Glutamatergic neuron (in vitro differentiated cells): ENCODE measurements around the gene FGF9. TPM values are rescaled to one million over a fixed set of nuclear protein-coding genes. Genes with fewer than 3 reads are reported as not detected.
A peak's percentile ranks its signal among the peaks of the same experiment; 100 is the strongest.

Source experiments
- DNase-seq: peaks from one replicate; pipeline ENCODE4 v3.0.0; 2022
- H3K27ac Mint-ChIP-seq: one replicate; pipeline ENCODE4 v1.8.0; 2020; ENCODE audit warnings: mild to moderate bottlenecking, mixed read lengths, inconsistent platforms; ENCODE audit not compliant: unreplicated experiment
- H3K27me3 Mint-ChIP-seq: one replicate; pipeline ENCODE4 v1.8.0; 2020; ENCODE audit warnings: mild to moderate bottlenecking, moderate library complexity, mixed read lengths, inconsistent platforms; ENCODE audit not compliant: unreplicated experiment
- H3K36me3 Mint-ChIP-seq: one replicate; pipeline ENCODE4 v1.8.0; 2020; ENCODE audit warnings: mild to moderate bottlenecking, mixed read lengths, inconsistent platforms; ENCODE audit not compliant: unreplicated experiment
- H3K4me1 Mint-ChIP-seq: one replicate; pipeline ENCODE4 v1.8.0; 2020; ENCODE audit warnings: mild to moderate bottlenecking, low read depth, mixed read lengths, inconsistent platforms; ENCODE audit not compliant: unreplicated experiment
- H3K4me3 Mint-ChIP-seq: one replicate; pipeline ENCODE4 v1.8.0; 2020; ENCODE audit warnings: mild to moderate bottlenecking, mixed read lengths, inconsistent platforms; ENCODE audit not compliant: unreplicated experiment
- H3K9me3 Mint-ChIP-seq: one replicate; pipeline ENCODE4 v1.8.0; 2020; ENCODE audit warnings: mild to moderate bottlenecking, moderate library complexity, mixed read lengths, inconsistent platforms; ENCODE audit not compliant: unreplicated experiment
- long read RNA-seq: library from polyadenylated mRNA; unstranded; transcript quantifications from one replicate; pipeline ENCODE4 v2.0.0, GENCODE V29; 2020; ENCODE audit not compliant: unreplicated experiment
- total RNA-seq: library from RNA; stranded (reverse); fragmentation: NEBNext Ultra II Directional; extraction: Animal tissue kit (Norgen Biotek cat#: 25700); gene quantifications from one replicate; pipeline ENCODE4 v1.2.1, GENCODE V29; 2021; ENCODE audit not compliant: unreplicated experiment
- TF ChIP-seq, protein P1 (sequence below): fragments of 200-600 bp; sonication (generic); IDR thresholded peaks from one replicate; pipeline ENCODE4 v1.5.0; 2021; ENCODE audit not compliant: partially characterized antibody, unreplicated experiment

Gene FGF9
- 19.5 TPM for total RNA-seq
- long read RNA-seq, full-length matches to known transcripts = 1 of 7 reads
- long read RNA-seq, partial matches to known transcripts = 0 of 7 reads
- long read RNA-seq, other reads (novel, unspliced or antisense) = 6 of 7 reads

GRCh38 chr13:21670883-21671619 lies at the start of gene FGF9:
FGF9 (plus strand) TSS chr13:21671073; CDS start chr13:21671913, 840 bp downstream.
- peaks cover 16% of the 10 kb centered on the region for H3K27me3 Mint-ChIP-seq
- H3K36me3 Mint-ChIP-seq = no peaks in the 10 kb centered on the region
- H3K27ac Mint-ChIP-seq = peak within 1 kb of the TSS; percentile 76
- peaks cover 23% of the 10 kb centered on the region for H3K9me3 Mint-ChIP-seq
- TF ChIP-seq, protein P1, sequence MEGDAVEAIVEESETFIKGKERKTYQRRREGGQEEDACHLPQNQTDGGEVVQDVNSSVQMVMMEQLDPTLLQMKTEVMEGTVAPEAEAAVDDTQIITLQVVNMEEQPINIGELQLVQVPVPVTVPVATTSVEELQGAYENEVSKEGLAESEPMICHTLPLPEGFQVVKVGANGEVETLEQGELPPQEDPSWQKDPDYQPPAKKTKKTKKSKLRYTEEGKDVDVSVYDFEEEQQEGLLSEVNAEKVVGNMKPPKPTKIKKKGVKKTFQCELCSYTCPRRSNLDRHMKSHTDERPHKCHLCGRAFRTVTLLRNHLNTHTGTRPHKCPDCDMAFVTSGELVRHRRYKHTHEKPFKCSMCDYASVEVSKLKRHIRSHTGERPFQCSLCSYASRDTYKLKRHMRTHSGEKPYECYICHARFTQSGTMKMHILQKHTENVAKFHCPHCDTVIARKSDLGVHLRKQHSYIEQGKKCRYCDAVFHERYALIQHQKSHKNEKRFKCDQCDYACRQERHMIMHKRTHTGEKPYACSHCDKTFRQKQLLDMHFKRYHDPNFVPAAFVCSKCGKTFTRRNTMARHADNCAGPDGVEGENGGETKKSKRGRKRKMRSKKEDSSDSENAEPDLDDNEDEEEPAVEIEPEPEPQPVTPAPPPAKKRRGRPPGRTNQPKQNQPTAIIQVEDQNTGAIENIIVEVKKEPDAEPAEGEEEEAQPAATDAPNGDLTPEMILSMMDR = no peak
- DNase-seq = peak; percentile 86
- peak within 1 kb of the TSS; percentile 93 for H3K4me3 Mint-ChIP-seq
- peaks cover 24% of the 10 kb centered on the region for H3K4me1 Mint-ChIP-seq

DNA sequence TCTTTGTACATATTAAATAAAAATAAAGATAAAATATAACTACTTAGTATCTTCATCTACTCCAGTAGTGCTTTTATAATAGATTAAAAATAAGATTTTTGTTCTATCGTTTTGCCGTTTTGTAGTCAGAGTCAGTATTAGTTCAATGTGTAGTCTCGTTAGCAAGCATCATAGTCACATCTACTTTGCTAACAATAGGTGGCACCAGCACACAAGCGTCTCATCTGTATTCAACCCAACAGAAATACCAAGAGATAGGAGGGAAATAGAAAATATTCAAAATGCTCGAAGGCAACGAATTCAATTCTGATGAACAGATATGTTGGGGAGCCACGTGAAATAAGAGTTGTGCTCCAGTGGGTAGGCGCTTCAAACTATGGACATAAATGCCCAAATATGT lies 45.5 kb upstream of the FGF9 start:
- no peaks in the 10 kb centered on the region for H3K9me3 Mint-ChIP-seq
- H3K4me3 Mint-ChIP-seq = no peak overlapping the region
- peaks cover 4% of the 10 kb centered on the region for H3K36me3 Mint-ChIP-seq
- no peaks in the 10 kb centered on the region for H3K4me1 Mint-ChIP-seq
- TF ChIP-seq, protein P1 = no peak
- no peak overlapping the region for H3K27ac Mint-ChIP-seq
- no peaks in the 10 kb centered on the region for H3K27me3 Mint-ChIP-seq
- no peak for DNase-seq

DNA sequence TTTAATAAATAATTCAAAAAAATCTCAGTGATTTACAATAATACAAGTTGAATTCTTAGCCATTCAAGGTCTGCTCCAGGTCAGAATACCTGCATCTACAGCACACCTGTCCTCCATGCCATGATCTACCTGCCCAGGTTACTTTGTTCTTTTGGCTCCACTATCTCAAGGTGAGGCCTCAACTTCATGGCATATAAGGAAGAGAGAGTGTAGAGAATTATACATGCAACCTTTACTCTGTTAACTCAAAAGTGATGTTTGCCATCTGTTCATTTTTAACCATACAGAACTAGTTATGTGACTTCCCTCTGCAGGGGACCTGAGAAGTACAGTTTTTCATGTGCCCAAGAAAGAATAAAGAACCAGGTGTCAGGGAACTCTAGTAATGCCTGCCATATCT lies 38.7 kb upstream of the FGF9 start:
- Mint-ChIP-seq H3K4me1 (no peaks in the 10 kb centered on the region), H3K36me3 (peaks cover 7% of the 10 kb centered on the region), H3K27ac (no peak overlapping the region), H3K27me3 (no peaks in the 10 kb centered on the region), H3K9me3 (no peaks in the 10 kb centered on the region), H3K4me3 (no peak overlapping the region)
- TF ChIP-seq, protein P1 = no peak
- DNase-seq = no peak

DNA sequence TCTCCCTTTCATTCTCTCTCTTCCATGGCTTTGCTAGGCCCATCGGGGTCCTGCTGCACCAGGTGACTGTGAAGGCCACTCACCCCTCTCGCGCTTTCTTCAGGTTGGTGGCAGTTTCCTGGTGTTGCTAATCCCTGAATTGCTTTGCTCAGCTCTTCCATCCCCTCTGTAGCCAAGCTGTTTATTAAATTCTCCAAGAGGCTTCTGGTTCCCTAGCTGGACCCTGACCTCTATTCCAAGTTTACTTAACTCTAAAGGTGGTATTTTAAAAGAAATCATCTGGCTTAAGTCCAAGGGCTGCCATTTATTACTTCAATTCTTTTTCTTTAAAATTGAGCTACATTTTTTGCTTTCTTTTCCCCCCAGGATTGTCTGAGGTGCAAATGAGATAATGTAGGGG lies 34.2 kb upstream of the FGF9 start:
- no peak for DNase-seq
- TF ChIP-seq, protein P1 = no peak
- H3K27ac Mint-ChIP-seq = no peak overlapping the region
- no peaks in the 10 kb centered on the region for H3K27me3 Mint-ChIP-seq
- H3K4me1 Mint-ChIP-seq = peaks cover 18% of the 10 kb centered on the region
- H3K36me3 Mint-ChIP-seq = peaks cover 2% of the 10 kb centered on the region
- no peak overlapping the region for H3K4me3 Mint-ChIP-seq
- no peaks in the 10 kb centered on the region for H3K9me3 Mint-ChIP-seq

- Mint-ChIP-seq H3K36me3 (no peaks in the 10 kb centered on the region), H3K27ac (no peak overlapping the region), H3K9me3 (no peaks in the 10 kb centered on the region), H3K27me3 (no peaks in the 10 kb centered on the region), H3K4me3 (no peak overlapping the region), H3K4me1 (peaks cover 18% of the 10 kb centered on the region)
- DNase-seq = no peak
- TF ChIP-seq, protein P1 = no peak
Measured at GRCh38 chr13:21637296-21637695, 33.6 kb upstream of the FGF9 start.
